Measurements from ENCODE around the gene SLC16A13.

The SLC16A13 gene

DNA sequence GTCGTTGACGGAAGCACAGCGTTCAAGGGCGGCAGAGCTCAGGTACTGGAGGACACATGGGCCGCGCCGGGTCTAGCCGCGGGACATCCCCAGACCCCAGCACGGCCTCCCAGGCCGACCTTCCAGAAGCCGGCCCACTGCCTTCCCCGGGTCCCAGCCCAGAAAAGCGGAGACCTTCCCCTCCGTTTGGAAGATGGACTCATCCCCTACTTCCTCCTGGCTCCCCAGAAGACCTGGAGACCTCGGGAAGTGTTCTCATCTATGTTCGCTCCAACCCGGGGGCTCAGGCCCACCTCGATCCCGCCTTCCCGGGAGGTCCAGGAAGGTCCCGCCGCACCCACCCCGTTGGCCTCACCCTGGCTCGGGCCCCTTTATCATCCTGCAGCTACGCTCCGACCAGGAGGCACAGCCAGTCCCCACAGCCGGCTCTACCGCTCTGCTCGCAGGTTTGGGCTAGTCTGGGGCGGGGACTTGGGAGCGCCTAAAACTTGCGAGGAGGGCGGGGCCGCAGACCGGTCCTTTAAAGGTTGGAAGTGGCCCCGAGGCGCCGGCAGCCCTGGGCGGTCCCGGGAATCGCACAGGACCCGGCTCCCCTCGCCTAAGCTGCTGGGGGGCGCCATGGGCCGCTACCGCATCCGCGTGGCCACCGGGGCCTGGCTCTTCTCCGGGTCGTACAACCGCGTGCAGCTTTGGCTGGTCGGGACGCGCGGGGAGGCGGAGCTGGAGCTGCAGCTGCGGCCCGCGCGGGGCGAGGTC lies 40.1 kb upstream of the SLC16A13 start, which contains the start of gene ALOX12:
Gene ALOX12, plus strand, starts transcription at position 550 of the 756 bp plus-strand sequence. Its CDS starts 69 bp downstream, at position 619.
- TF ChIP-seq, protein P1, sequence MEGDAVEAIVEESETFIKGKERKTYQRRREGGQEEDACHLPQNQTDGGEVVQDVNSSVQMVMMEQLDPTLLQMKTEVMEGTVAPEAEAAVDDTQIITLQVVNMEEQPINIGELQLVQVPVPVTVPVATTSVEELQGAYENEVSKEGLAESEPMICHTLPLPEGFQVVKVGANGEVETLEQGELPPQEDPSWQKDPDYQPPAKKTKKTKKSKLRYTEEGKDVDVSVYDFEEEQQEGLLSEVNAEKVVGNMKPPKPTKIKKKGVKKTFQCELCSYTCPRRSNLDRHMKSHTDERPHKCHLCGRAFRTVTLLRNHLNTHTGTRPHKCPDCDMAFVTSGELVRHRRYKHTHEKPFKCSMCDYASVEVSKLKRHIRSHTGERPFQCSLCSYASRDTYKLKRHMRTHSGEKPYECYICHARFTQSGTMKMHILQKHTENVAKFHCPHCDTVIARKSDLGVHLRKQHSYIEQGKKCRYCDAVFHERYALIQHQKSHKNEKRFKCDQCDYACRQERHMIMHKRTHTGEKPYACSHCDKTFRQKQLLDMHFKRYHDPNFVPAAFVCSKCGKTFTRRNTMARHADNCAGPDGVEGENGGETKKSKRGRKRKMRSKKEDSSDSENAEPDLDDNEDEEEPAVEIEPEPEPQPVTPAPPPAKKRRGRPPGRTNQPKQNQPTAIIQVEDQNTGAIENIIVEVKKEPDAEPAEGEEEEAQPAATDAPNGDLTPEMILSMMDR (IDR thresholded peaks at IDR 0.05; ENCODE audit: low read length, missing control alignments), result no peak
- H3K4me3 ChIP-seq (replicated peaks; ENCODE audit: low read depth, low read length), result no peak within 1 kb of the TSS
- DNase-seq (ENCODE audit: low read depth), result no peak

DNA sequence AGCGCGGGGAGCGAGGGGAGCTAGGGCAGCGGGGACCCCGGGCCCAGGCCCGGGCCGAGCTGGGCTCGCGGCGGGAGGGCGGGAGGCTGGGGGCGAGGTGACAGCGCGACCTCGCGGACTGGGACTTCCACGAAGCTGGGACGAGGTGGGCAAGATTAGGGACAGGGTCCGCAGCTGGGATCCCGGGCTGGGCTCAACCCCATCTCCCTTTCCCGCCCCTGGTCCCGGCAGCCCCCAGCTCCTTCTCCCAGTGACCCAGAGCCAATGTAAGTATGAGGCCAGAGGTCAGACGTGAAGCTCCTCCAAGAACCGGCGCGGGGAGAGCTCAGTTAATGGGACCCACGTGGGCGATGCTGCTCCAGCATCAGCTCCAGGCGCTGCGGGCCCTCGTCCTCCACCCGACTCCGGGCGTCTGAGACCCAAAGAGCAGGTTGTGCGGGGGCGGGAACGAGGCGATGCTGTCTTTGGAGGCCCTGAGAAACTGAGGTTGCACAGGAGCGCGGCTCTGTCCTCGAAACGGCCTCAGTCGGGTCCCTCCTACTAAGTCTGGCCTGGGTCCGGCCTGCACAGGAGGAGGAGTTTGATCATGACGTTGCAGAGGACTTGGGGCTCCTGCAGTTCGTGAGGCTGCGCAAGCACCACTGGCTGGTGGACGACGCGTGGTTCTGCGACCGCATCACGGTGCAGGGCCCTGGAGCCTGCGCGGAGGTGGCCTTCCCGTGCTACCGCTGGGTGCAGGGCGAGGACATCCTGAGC lies 39.4 kb upstream of the SLC16A13 start:
- TF ChIP-seq, protein P1 (IDR thresholded peaks at IDR 0.05; ENCODE audit: low read length, missing control alignments), result no peak
- no peak for DNase-seq (ENCODE audit: low read depth)
- no peak overlapping the region for H3K4me3 ChIP-seq (replicated peaks; ENCODE audit: low read depth, low read length)

DNA sequence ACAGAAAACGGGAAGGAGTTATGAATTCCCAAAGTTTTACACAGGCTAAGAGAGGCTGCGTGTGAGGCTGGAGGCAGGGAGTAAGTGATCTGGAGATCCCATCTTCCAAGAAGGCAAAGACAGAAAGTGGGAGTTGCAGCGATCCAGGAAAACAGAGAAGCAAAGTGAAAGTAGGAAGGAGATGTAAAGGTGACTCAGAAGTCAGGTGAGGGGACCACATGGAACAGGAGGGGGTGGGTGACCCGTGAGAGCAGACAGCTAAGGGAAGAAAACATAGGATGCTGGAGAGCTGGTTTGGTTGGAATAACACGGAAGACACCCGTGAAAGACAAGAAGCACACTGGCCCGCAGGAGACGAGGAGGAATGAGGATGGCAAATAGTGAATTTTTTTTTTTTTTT lies 38.6 kb upstream of the SLC16A13 start:
- TF ChIP-seq, protein P1 (IDR thresholded peaks at IDR 0.05; ENCODE audit: low read length, missing control alignments), result no peak
- no peak overlapping the region for H3K4me3 ChIP-seq (replicated peaks; ENCODE audit: low read depth, low read length)
- DNase-seq (ENCODE audit: low read depth), result no peak

DNA sequence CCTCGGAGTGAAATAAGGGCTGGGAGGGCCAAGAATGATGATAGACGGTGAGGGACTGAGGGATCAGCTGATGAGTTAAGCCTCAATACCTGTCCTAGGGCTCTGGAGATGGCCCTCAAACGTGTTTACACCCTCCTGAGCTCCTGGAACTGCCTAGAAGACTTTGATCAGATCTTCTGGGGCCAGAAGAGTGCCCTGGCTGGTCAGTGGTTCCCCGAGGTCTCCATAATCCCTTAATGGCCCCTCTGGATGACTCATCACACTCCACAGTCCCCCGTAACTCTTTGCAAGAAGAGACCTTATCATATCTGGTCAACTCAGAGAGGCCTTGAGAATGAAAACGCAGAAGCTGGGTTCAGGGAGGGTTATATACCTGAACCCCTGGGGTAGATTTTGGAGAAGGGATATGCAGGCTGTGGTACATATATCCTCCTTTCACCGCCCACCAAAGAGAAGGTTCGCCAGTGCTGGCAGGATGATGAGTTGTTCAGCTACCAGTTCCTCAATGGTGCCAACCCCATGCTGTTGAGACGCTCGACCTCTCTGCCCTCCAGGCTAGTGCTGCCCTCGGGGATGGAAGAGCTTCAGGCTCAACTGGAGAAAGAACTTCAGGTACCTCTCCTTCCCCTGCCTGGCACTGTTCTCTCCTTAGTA lies 36.8 kb upstream of the SLC16A13 start:
- H3K4me3 ChIP-seq (replicated peaks; ENCODE audit: low read depth, low read length), result no peak overlapping the region
- no peak for DNase-seq (ENCODE audit: low read depth)
- TF ChIP-seq, protein P1 (IDR thresholded peaks at IDR 0.05; ENCODE audit: low read length, missing control alignments), result no peak

DNA sequence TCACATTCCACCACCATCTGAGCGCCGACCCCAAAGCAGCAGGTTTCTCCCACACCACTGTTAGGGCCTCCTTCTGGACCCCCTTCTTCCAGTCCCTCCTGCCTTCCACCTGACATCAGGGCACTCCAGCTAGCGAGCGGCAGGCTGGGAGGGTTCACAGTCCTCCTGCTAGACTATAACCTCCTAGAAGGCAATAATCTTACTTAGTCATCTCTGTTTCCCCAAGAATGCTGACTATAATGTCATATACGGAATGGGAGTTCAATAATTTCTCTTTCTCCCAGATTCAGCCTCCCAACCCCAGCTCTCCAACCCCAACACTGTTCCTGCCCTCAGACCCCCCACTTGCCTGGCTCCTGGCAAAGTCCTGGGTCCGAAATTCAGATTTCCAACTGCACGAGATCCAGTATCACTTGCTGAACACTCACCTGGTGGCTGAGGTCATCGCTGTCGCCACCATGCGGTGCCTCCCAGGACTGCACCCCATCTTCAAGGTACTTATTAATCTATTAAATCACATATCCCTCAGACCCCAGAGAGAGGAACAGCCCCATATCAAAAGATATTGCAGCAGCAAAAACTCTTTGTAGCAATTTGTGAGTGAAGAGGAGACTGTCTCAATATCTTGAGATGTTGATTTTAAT lies 34.4 kb upstream of the SLC16A13 start:
- TF ChIP-seq, protein P1 (IDR thresholded peaks at IDR 0.05; ENCODE audit: low read length, missing control alignments), result peak; percentile 72
- peak; percentile 49 for DNase-seq (ENCODE audit: low read depth)
- H3K4me3 ChIP-seq (replicated peaks; ENCODE audit: low read depth, low read length), result no peak overlapping the region

DNA sequence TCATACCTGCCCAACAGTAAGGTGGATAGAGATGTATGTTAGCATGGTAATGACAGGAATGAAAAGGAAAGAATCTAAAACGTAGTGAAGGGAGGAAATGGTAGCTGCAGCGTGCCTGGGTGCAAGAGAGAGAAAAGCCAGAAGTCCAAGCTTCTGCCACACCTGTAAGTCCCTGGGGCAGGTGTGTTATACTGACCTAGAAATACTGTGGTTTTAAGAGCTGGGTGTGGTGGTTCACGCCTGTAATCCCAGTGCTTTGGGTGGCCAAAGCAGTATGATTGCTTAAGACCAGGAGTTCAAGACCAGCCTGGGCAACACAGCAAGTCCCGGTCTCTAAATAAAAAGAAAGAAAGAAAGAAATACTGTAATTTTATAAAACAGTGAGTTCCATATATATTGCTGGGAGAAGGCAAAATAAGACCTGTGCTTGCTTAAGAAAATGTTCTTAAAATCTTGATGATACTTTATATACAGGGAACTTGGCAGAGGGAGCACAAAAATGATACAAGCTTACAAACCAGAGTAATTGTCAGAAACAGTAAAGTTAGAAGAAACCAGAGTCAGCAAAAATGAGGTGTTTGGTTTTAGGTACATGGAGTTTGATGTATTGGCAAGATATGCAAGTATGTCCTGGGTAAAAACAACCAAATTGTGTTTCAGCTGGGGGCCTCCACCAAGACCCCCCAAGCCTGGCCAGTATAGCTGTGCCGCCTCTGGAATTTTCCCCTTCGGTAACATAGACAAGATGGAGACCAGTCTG lies 33.3 kb upstream of the SLC16A13 start:
- TF ChIP-seq, protein P1 (IDR thresholded peaks at IDR 0.05; ENCODE audit: low read length, missing control alignments), result no peak
- DNase-seq (ENCODE audit: low read depth), result no peak
- H3K4me3 ChIP-seq (replicated peaks; ENCODE audit: low read depth, low read length), result no peak overlapping the region

Measured in fibroblast of pulmonary artery (primary cell).